H9 (cell line): ENCODE results near the gene INTS15. TPM values are rescaled to one million over a fixed set of nuclear protein-coding genes. Genes with fewer than 3 reads are reported as not detected.

Experiments
- DNase-seq: peaks from one replicate; pipeline ENCODE4 v3.0.0-alpha.2; 2017
- H2AFZ ChIP-seq: one replicate; pipeline ENCODE4 v1.6.1; 2013; ENCODE audit warnings: mild to moderate bottlenecking, low read length, control low read depth, moderate library complexity
- H2AK5ac ChIP-seq: 2 replicates; pipeline ENCODE4 v1.6.1; 2013; ENCODE audit warnings: low read length, control low read depth, mixed read lengths; ENCODE audit not compliant: insufficient read length
- H2BK120ac ChIP-seq: one replicate; pipeline ENCODE4 v1.6.1; 2013; ENCODE audit warnings: low read depth, mild to moderate bottlenecking, low read length, control low read depth, inconsistent platforms; ENCODE audit not compliant: poor library complexity, severe bottlenecking
- H2BK12ac ChIP-seq: 2 replicates; pipeline ENCODE4 v1.6.1; 2013; ENCODE audit warnings: low read length, control low read depth, mixed read lengths, low read depth; ENCODE audit not compliant: insufficient read length
- H2BK15ac ChIP-seq: 2 replicates; pipeline ENCODE4 v1.6.1; 2013; ENCODE audit warnings: low read depth, low read length, control low read depth
- H2BK20ac ChIP-seq: one replicate; pipeline ENCODE4 v1.6.1; 2013; ENCODE audit warnings: low read depth, mild to moderate bottlenecking, low read length, control low read depth, inconsistent platforms; ENCODE audit not compliant: poor library complexity, severe bottlenecking
- H2BK5ac ChIP-seq: 2 replicates; pipeline ENCODE4 v1.6.1; 2013; ENCODE audit warnings: low read length, control low read depth, mixed read lengths; ENCODE audit not compliant: insufficient read length
- H3K14ac ChIP-seq: 2 replicates; pipeline ENCODE4 v1.6.1; 2013; ENCODE audit warnings: low read length, control low read depth; ENCODE audit not compliant: insufficient read depth
- H3K18ac ChIP-seq: 2 replicates; pipeline ENCODE4 v1.6.1; 2013; ENCODE audit warnings: low read depth, mild to moderate bottlenecking, mixed read lengths, low read length, control low read depth; ENCODE audit not compliant: insufficient read length
- H3K23ac ChIP-seq: 2 replicates; pipeline ENCODE4 v1.6.1; 2013; ENCODE audit warnings: low read length, control low read depth, mixed read lengths, low read depth; ENCODE audit not compliant: insufficient read length
- H3K23me2 ChIP-seq: 2 replicates; pipeline ENCODE4 v1.6.1; 2013; ENCODE audit warnings: low read depth, mild to moderate bottlenecking, mixed read lengths, low read length, control low read depth; ENCODE audit not compliant: insufficient read length, poor library complexity, severe bottlenecking
- H3K27ac ChIP-seq: 2 replicates; pipeline ENCODE4 v1.5.1; 2013; ENCODE audit warnings: low read length, control low read depth, mixed read lengths, low read depth; ENCODE audit not compliant: insufficient read length
- H3K27me3 ChIP-seq: 2 replicates; pipeline ENCODE4 v1.6.1; 2013; ENCODE audit warnings: low read length, control low read depth, inconsistent platforms; ENCODE audit not compliant: insufficient read depth
- H3K4ac ChIP-seq: 2 replicates; pipeline ENCODE4 v1.6.1; 2013; ENCODE audit warnings: low read depth, mild to moderate bottlenecking, control low read depth, inconsistent platforms, low read length, moderate library complexity
- H3K4me1 ChIP-seq: 2 replicates; pipeline ENCODE4 v1.6.1; 2013; ENCODE audit warnings: low read length, control low read depth, inconsistent platforms; ENCODE audit not compliant: insufficient read depth
- H3K4me2 ChIP-seq: 2 replicates; pipeline ENCODE4 v1.6.1; 2013; ENCODE audit warnings: low read length, control low read depth, mixed read lengths; ENCODE audit not compliant: insufficient read length, insufficient read depth
- H3K56ac ChIP-seq: 2 replicates; pipeline ENCODE4 v1.6.1; 2013; ENCODE audit warnings: low read depth, mild to moderate bottlenecking, mixed read lengths, low read length, control low read depth; ENCODE audit not compliant: insufficient read length
- H3K79me1 ChIP-seq: 2 replicates; pipeline ENCODE4 v1.6.1; 2013; ENCODE audit warnings: low read depth, mild to moderate bottlenecking, moderate library complexity, low read length, control low read depth, inconsistent platforms; ENCODE audit not compliant: insufficient read depth, poor library complexity, severe bottlenecking
- H3K79me2 ChIP-seq: 2 replicates; pipeline ENCODE4 v1.6.1; 2013; ENCODE audit warnings: low read length, control low read depth, inconsistent platforms; ENCODE audit not compliant: insufficient read depth
- H3K9ac ChIP-seq: 2 replicates; pipeline ENCODE4 v1.6.1; 2013; ENCODE audit warnings: low read length, control low read depth, mixed read lengths; ENCODE audit not compliant: insufficient read length; ENCODE audit errors: extremely low read depth
- H3K9me3 ChIP-seq: one replicate; pipeline ENCODE4 v1.6.1; 2013; ENCODE audit warnings: low read depth, low read length, inconsistent platforms; ENCODE audit not compliant: control insufficient read depth
- H3T11ph ChIP-seq: one replicate; pipeline ENCODE4 v1.6.1; 2013; ENCODE audit warnings: mild to moderate bottlenecking, low read length, control low read depth, inconsistent platforms
- H4K20me1 ChIP-seq: one replicate; pipeline ENCODE4 v1.6.1; 2013; ENCODE audit not compliant: control insufficient read depth, insufficient read length, insufficient read depth
- H4K5ac ChIP-seq: 2 replicates; pipeline ENCODE4 v1.6.1; 2013; ENCODE audit warnings: low read depth, mild to moderate bottlenecking, mixed read lengths, low read length, control low read depth; ENCODE audit not compliant: insufficient read length
- H4K8ac ChIP-seq: replicated peaks from 2 replicates; pipeline ENCODE4 v1.6.1; 2013; ENCODE audit warnings: low read length, control low read depth, mixed read lengths, low read depth; ENCODE audit not compliant: insufficient read length
- H4K91ac ChIP-seq: 2 replicates; pipeline ENCODE4 v1.6.1; 2013; ENCODE audit warnings: low read depth, mild to moderate bottlenecking, moderate library complexity, mixed read lengths, low read length, control low read depth; ENCODE audit not compliant: insufficient read length
- H3K27ac Mint-ChIP-seq, 3 experiments: 2 replicates in 2 of 3; 3 replicates in 1 of 3; pipeline ENCODE4 v1.8.0; 2020 to 2021; ENCODE audit warnings: mixed read lengths in 3 of 3, mild to moderate bottlenecking in 1 of 3, moderate library complexity in 1 of 3
- H3K27me3 Mint-ChIP-seq: 2 replicates; pipeline ENCODE4 v1.8.0; 2021; ENCODE audit warnings: low read depth, mild to moderate bottlenecking, moderate library complexity, mixed read lengths
- H3K36me3 Mint-ChIP-seq, 3 experiments: 2 replicates in 2 of 3; 3 replicates in 1 of 3; pipeline ENCODE4 v1.8.0; 2020 to 2021; ENCODE audit warnings: low read depth in 3 of 3, mixed read lengths in 3 of 3; ENCODE audit not compliant: insufficient read depth in 1 of 3
- H3K4me1 Mint-ChIP-seq, 2 experiments: 2 replicates each; pipeline ENCODE4 v1.8.0; 2020; ENCODE audit warnings: mixed read lengths in 2 of 2
- H3K4me3 Mint-ChIP-seq, 2 experiments: 2 replicates in 1 of 2; 3 replicates in 1 of 2; pipeline ENCODE4 v1.8.0; 2020 to 2021; ENCODE audit warnings: mild to moderate bottlenecking in 2 of 2, mixed read lengths in 2 of 2, moderate library complexity in 1 of 2
- H3K9me3 Mint-ChIP-seq, 2 experiments: 2 replicates in 1 of 2; 3 replicates in 1 of 2; pipeline ENCODE4 v1.8.0; 2020; ENCODE audit warnings: mild to moderate bottlenecking in 2 of 2, mixed read lengths in 2 of 2, moderate library complexity in 1 of 2
- CTCF ChIP-seq: fragments of 200-600 bp; sonication (generic); conservative IDR thresholded peaks from 3 replicates; pipeline ENCODE4 v1.8.0; 2021; ENCODE audit warnings: antibody characterized with exemption, mild to moderate bottlenecking
- WGBS: extraction: QIAGEN DNeasy Blood & Tissue Kit; methylation state at CpG from one replicate; pipeline ENCODE4 v1.1.7; 2013; ENCODE audit warnings: missing lambda C conversion rate, low lambda C conversion rate, mixed read lengths; ENCODE audit not compliant: insufficient read length; ENCODE audit errors: extremely low coverage; 5-methylcytosine and 5-hydroxymethylcytosine counted together
- total RNA-seq: library from RNA; stranded (reverse); gene quantifications from 2 replicates; pipeline ENCODE4 v1.2.1, GENCODE V29; 2021

INTS15 gene
- total RNA-seq, 1 experiment from 2014 or later, result 42.9 TPM

- Histone ChIP-seq H2BK15ac (no peak overlapping the region), H3K4me1 (peaks cover 5% of the 10 kb centered on the region), H3K23me2 (peaks cover 11% of the 10 kb centered on the region), H4K8ac (no peak overlapping the region), H3K9me3 (no peaks in the 10 kb centered on the region), H3K79me1 (no peaks in the 10 kb centered on the region), H4K20me1 (no peaks in the 10 kb centered on the region), H3K27me3 (no peaks in the 10 kb centered on the region), H2BK120ac (no peak overlapping the region), H3K56ac (no peak overlapping the region), H3K23ac (no peak overlapping the region), H3K9ac (no peak overlapping the region), H3K4me2 (no peak overlapping the region), H3K4ac (no peak overlapping the region), H3K18ac (no peak overlapping the region), H3K79me2 (no peaks in the 10 kb centered on the region), H3K14ac (no peak overlapping the region), H4K91ac (no peak overlapping the region), H2AK5ac (no peak overlapping the region), H2BK12ac (no peak overlapping the region), H3K27ac (no peak overlapping the region), H2BK20ac (no peak overlapping the region), H3T11ph (no peak overlapping the region), H4K5ac (no peak overlapping the region), H2AFZ (no peak overlapping the region), H2BK5ac (no peak overlapping the region)
- no peak for TF ChIP-seq CTCF
- H3K27ac Mint-ChIP-seq, result no peak overlapping the region
- H3K9me3 Mint-ChIP-seq, result no peaks in the 10 kb centered on the region; a peak in 1 of 5 replicates
- no peak overlapping the region; a peak in 1 of 5 replicates for H3K4me3 Mint-ChIP-seq
- DNase-seq, result no peak
- no peaks in the 10 kb centered on the region; the same call in 1 of the 2 replicates for H3K27me3 Mint-ChIP-seq
- H3K4me1 Mint-ChIP-seq, result peaks cover 9 to 14% of the 10 kb centered on the region in 2 experiments
- peaks cover 0 to 15% (median 9%) of the 10 kb centered on the region in 3 experiments; a peak in 6 of 7 replicates for H3K36me3 Mint-ChIP-seq
- no CpG with 5 or more reads among the region's 7 CpGs for WGBS
Measured at GRCh38 chr7:6612819-6613218, 23.0 kb downstream of the INTS15 start.
